Loucy (cell line): Measurements from ENCODE around the gene SAMD4A.
A peak's percentile ranks its signal among the peaks of the same experiment; 100 is the strongest.

ENCODE experiments used
- EZH2phosphoT487 ChIP-seq: fragments of 200-600 bp; IDR thresholded peaks from 2 replicates; pipeline ENCODE4 v1.6.1; 2018; ENCODE audit warnings: antibody characterized with exemption, mild to moderate bottlenecking, moderate library complexity, borderline replicate concordance
- TF ChIP-seq, protein P1 (sequence below): fragments of 200-600 bp; sonication (generic); conservative IDR thresholded peaks from 2 replicates; pipeline ENCODE4 v1.5.1; 2014; ENCODE audit warnings: mild to moderate bottlenecking, antibody characterized with exemption, low read length

DNA sequence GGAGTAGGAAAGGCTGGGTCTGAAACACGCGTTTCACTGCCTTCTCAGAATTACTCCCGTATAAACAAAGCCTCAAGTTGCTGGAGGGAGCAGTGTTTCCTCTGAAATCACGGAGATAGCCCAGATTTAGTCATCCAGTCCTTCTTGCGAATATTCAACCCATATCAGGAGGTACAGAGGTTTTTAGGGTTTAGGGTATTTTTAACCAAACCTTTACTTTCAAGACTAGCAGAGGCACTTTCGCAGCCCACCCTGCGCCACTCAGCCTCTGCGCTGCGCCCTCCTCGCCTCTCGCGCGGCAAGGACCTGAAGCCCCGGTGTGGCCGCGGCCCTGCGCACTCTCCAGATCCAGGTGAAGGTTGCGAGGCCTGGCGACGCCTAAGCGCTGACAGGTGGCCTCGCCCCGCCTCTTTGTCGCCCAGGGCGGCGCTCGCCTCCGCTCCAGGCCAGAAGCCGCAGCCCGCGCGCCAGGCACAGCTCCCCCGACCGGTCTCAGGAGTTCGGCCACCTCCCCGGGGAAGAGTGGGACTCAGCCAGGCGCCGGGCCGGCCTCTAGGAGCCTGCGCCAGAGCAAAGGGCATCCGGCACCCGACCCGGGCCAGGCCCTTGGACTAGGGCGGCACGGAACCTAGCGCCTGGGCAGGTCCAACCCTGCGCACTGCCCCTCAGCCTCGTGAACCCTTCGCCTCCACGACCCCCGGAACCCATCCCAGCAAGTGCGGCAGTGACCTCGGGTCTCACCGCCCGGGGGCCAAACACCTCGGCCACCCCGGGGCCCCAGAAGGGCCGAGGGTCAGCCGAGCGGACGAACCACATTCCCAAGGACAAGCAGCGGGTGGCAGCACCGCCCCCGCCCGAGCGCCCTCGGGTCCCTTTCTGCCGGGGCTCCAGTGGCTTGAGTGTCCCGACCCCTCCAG, 1.8 kb upstream of the SAMD4A start:
- TF ChIP-seq, protein P1, sequence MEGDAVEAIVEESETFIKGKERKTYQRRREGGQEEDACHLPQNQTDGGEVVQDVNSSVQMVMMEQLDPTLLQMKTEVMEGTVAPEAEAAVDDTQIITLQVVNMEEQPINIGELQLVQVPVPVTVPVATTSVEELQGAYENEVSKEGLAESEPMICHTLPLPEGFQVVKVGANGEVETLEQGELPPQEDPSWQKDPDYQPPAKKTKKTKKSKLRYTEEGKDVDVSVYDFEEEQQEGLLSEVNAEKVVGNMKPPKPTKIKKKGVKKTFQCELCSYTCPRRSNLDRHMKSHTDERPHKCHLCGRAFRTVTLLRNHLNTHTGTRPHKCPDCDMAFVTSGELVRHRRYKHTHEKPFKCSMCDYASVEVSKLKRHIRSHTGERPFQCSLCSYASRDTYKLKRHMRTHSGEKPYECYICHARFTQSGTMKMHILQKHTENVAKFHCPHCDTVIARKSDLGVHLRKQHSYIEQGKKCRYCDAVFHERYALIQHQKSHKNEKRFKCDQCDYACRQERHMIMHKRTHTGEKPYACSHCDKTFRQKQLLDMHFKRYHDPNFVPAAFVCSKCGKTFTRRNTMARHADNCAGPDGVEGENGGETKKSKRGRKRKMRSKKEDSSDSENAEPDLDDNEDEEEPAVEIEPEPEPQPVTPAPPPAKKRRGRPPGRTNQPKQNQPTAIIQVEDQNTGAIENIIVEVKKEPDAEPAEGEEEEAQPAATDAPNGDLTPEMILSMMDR = peak; percentile 19; the same call in 1 of the 2 replicates
- TF ChIP-seq EZH2phosphoT487 = no peak
